Astrocyte (in vitro differentiated cells and primary cell): ENCODE measurements around the gene ESRP2.

Experiments
- CTCF ChIP-seq: IDR thresholded peaks from 2 replicates; pipeline ENCODE4 v1.5.1; 2011; ENCODE audit warnings: low read depth, mild to moderate bottlenecking, inconsistent platforms, low read length, moderate library complexity; ENCODE audit not compliant: insufficient read depth
- EZH2 ChIP-seq: IDR thresholded peaks from 2 replicates; pipeline ENCODE4 v1.6.1; 2012; ENCODE audit warnings: mild to moderate bottlenecking, low read length, inconsistent platforms; ENCODE audit not compliant: insufficient read depth

- TF ChIP-seq CTCF (no peak), EZH2 (no peak)
These were observed 22.2 kb upstream of the ESRP2 start for GRCh38 chr16:68257906-68258800.
